HG03520 (cell line): Measurements from ENCODE around the gene ACCS.
A peak's percentile ranks its signal among the peaks of the same experiment; 100 is the strongest.

Experiments
- ATAC-seq: cut with Tn5 transposase; IDR thresholded peaks from one replicate; pipeline ENCODE4 v1.9.1; 2021; ENCODE audit warnings: mild to moderate bottlenecking, moderate library complexity; ENCODE audit not compliant: unreplicated experiment

Gene ACCS

GRCh38 chr11:44083906-44084305, 17.8 kb downstream of the ACCS start:
- ATAC-seq = no peak

DNA sequence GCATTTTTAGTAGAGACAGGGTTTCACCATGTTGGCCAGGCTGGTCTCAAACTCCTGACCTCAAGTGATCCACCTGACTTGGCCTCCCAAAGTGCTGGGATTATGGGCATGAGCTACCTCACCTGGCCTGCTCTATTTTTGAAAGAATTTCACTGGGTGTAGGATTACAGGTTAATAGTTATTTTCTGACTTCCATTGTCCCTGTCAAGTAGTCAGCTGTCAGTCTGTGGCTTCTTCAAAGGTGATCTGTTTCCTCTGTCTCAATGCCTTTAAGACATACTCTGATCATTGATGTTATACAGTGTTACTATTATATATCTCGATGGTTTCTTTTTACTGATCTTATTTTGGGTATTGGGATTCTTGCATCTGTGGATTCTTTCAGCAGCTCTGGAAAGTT, 19.3 kb downstream of the ACCS start:
- ATAC-seq = no peak

- no peak for ATAC-seq
Measured at GRCh38 chr11:44088377-44088776, 22.3 kb downstream of the ACCS start.

GRCh38 chr11:44088871-44089270, 22.8 kb downstream of the ACCS start:
- no peak for ATAC-seq

- no peak for ATAC-seq
Measured at GRCh38 chr11:44090539-44090938, 24.5 kb downstream of the ACCS start.

- no peak for ATAC-seq
Measured at GRCh38 chr11:44094260-44094868, 28.3 kb downstream of the ACCS start.

- peak; percentile 93 for ATAC-seq
Measured at GRCh38 chr11:44095506-44096359, 29.7 kb downstream of the ACCS start, which contains the start of gene EXT2. TSS of gene EXT2 (plus strand) at chr11:44095678. CDS start at chr11:44107713, 12,035 bp downstream.

GRCh38 chr11:44096360-44097185, 30.5 kb downstream of the ACCS start:
- no peak for ATAC-seq

GRCh38 chr11:44097821-44098220, 31.8 kb downstream of the ACCS start:
- ATAC-seq = no peak

DNA sequence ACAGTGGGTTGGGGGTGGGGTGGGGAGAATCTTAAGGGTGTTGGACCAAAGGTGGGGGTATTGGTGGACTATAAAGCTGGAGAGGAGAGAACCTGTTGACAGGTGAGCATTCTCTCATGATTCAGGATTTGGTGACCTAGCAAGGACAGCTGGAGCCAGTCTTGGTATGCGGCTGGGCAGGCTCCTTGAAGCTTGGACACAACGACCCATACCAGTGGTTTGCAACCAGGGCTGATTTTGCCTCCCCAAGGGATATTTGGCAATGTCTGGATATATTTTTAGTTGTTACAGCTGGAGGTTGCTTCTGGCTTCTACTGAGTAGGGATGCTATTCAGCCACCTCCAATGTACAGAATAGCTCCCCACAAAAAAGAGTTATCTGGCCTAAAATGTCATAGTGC, 35.0 kb downstream of the ACCS start:
- no peak for ATAC-seq

GRCh38 chr11:44104481-44105294, 38.6 kb downstream of the ACCS start:
- ATAC-seq = no peak

DNA sequence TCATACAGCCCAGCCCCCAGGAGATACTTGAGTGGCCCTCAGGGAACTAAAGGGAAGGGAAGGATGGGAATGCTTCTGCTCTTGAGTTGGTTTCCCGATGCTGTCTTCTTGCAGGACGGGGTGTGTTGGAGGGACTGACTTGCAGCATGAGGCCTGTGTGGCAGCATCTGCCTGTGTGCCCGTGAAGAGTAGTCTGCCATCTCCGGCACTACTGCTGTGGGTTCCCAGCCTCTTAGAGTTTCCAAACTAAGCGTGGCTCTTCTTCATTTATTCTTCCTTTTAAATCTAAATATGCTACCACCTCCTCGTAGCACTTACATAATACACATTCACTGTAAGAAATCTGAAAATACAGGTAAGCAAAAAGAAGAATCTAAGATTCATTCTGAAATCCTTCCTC, 42.2 kb downstream of the ACCS start:
- no peak for ATAC-seq

DNA sequence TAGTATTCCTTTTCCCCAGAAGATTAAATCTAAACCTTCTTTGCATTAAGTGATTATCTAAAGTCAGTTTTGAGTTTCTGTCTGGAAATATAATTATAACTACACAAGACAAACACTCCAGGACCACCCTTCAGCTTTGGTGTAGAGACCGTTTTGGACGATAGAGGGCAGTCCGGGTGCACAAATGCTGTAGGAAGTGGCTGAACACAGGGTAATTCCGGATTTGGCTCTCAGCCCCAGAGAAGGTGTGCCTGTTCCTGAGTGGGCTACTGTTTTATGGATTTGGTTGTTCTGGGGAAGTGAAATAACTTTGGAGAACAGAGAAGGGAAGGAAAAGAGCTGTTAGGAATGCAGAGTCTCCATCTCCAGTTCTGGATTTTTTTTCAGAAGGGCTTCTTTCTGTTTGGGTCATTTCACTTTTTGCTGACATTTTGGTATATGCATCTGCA, 44.2 kb downstream of the ACCS start:
- peak; percentile 94 for ATAC-seq

DNA sequence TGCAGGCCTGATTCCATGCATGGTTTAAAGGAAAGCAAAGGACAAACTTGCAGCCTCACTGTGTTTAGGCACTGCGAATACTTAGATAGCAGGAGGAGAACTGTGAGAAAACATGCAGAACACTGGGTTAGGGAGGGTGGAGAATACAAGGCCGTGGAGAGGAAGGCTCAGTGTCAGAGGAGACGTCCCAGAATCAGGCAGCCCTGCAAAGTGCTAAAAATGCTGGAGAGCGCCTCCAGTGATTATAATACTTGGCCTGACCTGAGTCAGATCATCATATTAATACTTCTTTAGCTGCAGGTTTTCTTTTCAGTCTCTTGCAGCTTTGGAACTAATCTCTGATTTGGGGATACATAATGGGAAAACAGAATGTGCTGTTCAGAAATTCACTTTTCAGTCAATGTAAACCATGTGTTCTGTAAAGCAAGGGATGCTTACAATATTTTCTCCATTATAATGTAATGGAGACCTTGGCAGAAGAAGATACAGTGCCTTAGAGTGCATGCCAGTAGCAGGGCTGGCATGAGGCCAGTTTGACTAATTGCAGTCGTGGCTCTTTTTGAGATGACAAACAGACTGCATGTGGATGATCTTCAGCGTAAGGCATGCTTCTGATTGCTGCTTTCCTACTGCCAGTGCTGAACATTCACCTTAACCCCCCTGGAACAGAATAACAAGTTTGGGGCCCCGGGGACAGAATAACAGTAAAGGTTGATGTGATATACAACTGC, 46.2 kb downstream of the ACCS start:
- no peak for ATAC-seq

DNA sequence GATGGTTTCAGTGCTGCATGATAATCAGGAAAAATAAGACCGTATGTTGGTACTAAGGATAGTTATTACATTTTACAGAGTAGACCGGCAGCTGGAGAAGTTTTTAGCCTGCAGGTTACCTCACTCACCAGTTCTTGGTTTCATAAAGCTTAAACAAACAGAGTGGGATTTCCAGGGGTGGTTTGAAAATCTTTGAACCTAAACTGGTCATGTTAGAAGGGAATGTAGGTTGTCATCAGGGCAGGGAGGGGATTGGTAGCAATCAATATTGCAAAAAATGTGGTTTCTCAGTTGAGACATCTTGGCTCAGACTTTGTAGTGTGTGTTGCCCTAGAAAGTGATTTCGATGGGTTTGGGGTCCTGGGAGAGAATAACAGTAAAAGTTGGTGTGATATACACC, 46.9 kb downstream of the ACCS start:
- ATAC-seq = no peak

DNA sequence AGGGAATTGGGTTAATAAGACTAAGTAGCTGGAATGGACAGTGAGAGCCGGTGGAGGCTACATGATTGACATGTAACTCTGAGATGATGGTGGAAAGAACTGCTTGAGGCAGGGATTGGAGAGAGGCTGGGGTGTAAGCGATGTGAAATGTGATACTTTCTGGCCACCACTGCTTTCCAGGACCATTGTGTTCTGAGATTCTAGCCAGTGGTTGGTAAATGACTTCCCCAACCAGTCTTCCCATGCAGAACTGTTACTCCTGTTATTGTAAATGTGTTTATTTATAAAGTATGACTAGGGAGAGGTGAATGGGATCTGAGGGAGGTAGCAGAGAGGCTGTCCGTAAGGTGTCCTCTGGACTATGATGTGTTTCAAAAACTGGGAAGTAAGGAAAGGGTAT, 47.5 kb downstream of the ACCS start:
- ATAC-seq = no peak

DNA sequence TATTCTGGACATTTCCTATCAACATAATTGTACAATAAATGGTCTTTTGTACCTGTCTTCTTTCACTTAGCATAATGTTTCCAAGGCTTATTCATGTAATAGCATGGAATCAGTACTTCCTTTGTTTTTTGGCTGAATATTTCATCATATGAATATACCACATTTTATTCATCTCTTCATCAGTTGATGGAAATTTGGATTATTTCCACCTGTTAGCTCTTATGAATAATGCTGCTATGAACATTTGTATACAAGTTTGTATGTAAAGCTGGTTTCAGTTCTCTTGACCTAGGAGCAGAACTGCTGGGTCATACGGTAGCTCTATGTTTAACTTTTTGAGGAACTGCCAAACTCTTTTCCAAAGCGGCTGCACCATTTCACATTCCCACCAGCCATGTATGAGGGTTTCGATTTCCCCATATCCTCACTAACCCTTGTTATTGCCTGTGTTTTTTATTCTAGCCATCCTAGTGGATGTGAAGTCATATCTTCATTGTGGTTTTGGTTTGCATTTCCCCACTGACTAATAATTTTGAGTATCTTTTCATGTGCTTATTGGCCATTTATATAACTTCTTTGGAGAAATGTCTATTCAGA, 50.3 kb downstream of the ACCS start:
- ATAC-seq = no peak

DNA sequence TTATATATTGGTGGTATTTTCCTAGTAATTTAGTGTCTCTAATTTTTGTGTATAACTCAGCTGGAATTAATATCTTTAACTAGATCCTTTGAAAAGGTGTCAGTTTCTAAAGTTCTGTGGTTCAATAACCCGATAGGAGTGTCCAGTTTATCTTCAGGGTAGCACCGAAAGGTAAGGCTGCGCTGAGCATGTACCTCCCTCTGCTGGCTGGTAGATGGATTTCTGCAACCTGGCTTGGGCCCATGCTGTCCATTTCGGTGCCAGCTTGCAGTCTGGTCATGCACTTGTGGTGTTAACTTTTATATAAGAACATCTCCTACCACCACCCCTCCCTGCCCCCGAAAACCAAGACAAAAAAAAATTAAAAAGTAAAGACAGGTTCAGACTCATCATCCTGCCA, 54.1 kb downstream of the ACCS start:
- no peak for ATAC-seq

- no peak for ATAC-seq
Measured at GRCh38 chr11:44125598-44125997, 59.5 kb downstream of the ACCS start.

DNA sequence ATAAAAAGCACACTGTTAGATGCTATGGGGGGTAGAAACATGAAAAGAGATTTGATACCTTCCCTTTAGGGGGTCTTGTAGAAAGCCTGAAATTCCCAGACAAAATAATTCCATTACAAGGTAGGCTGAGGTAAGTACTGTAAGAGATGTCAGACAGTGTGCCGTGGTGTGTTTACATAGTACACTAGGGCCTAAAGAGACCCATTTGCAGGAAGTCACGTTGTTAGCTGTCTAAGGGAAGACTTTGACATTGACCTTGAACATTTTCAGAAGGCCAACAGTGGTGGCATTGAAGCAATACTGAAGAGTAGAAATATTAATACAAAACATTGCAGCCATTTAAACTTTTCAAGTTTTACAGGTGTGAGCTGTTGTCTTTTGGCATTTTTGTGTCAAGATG, 60.2 kb downstream of the ACCS start:
- ATAC-seq = no peak
